Left kidney (tissue), 2 donors: ENCODE data around the gene PHKB. TPM values are rescaled to one million over a fixed set of nuclear protein-coding genes. Genes with fewer than 3 reads are reported as not detected.

Source experiments
- DNase-seq: peaks from one replicate; pipeline ENCODE4 v3.0.0-alpha.2; 2013
- polyA plus RNA-seq: library from polyadenylated mRNA; unstranded; fragments of 120-200 nt; gene quantifications from one replicate; pipeline ENCODE4 v1.2.1, GENCODE V29; 2013; ENCODE audit not compliant: insufficient read length

Gene PHKB
- polyA plus RNA-seq, 1 donor: 101 TPM

GRCh38 chr16:47567321-47567720 lies 106.2 kb downstream of the PHKB start:
- DNase-seq: no peak

GRCh38 chr16:47568351-47568750 lies 107.2 kb downstream of the PHKB start:
- DNase-seq: no peak

- DNase-seq: no peak
Measured at GRCh38 chr16:47571049-47571448, 109.9 kb downstream of the PHKB start.

- no peak for DNase-seq
Measured at GRCh38 chr16:47571711-47572110, 110.6 kb downstream of the PHKB start.

- no peak for DNase-seq
Measured at GRCh38 chr16:47574091-47575054, 113.2 kb downstream of the PHKB start.

- no peak for DNase-seq
Measured at GRCh38 chr16:47577029-47577428, 115.9 kb downstream of the PHKB start.

GRCh38 chr16:47578033-47578432 lies 116.9 kb downstream of the PHKB start:
- DNase-seq: no peak

- no peak for DNase-seq
Measured at GRCh38 chr16:47578573-47578972, 117.4 kb downstream of the PHKB start.

GRCh38 chr16:47581114-47581513 lies 120.0 kb downstream of the PHKB start:
- no peak for DNase-seq

- DNase-seq: no peak
Measured at GRCh38 chr16:47584464-47585225, 123.5 kb downstream of the PHKB start.

- no peak for DNase-seq
Measured at GRCh38 chr16:47586121-47586520, 125.0 kb downstream of the PHKB start.

- no peak for DNase-seq
Measured at GRCh38 chr16:47590472-47590871, 129.3 kb downstream of the PHKB start.

GRCh38 chr16:47592232-47592631 lies 131.1 kb downstream of the PHKB start:
- DNase-seq: no peak

- DNase-seq: no peak
Measured at GRCh38 chr16:47599512-47599911, 138.4 kb downstream of the PHKB start.

- DNase-seq: no peak
Measured at GRCh38 chr16:47600376-47600775, 139.2 kb downstream of the PHKB start.

GRCh38 chr16:47604306-47604705 lies 143.2 kb downstream of the PHKB start:
- no peak for DNase-seq

- no peak for DNase-seq
Measured at GRCh38 chr16:47611042-47611441, 149.9 kb downstream of the PHKB start.

GRCh38 chr16:47611848-47612493 lies 150.8 kb downstream of the PHKB start:
- no peak for DNase-seq

GRCh38 chr16:47612711-47613110 lies 151.6 kb downstream of the PHKB start:
- DNase-seq: no peak

GRCh38 chr16:47613251-47613650 lies 152.1 kb downstream of the PHKB start:
- no peak for DNase-seq

- DNase-seq: no peak
Measured at GRCh38 chr16:47617732-47618131, 156.6 kb downstream of the PHKB start.

GRCh38 chr16:47622451-47623176 lies 161.5 kb downstream of the PHKB start:
- no peak for DNase-seq
